HG02981 (cell line): Measurements from ENCODE around the gene HOXD13.

Source experiments
- ATAC-seq: cut with Tn5 transposase; IDR thresholded peaks from one replicate; pipeline ENCODE4 v1.9.1; 2021; ENCODE audit warnings: mild to moderate bottlenecking, moderate library complexity; ENCODE audit not compliant: unreplicated experiment

HOXD13 gene

GRCh38 chr2:176092270-176093144 is at the start of gene HOXD13:
HOXD13 (plus strand) TSS chr2:176092721; CDS start chr2:176092891, 170 bp downstream.
- no peak for ATAC-seq

DNA sequence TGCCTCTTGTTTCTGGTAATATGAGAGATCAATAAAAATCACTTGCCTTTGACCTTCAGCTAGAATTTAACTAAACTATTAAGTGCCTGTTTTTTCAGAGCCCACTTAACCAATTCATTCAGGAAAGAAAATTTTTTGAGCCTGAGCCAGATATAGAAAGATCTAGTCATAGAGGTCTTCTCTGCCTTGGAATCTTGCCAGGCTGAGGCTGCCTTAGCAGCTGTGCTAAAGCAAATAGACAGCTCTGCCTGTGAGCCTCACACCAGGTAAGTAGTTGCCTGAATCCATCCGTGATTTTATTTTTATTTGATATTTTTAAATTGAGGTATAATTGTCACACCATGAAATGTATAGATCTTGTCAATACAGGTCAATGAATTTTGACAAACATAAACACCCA is 36.1 kb upstream of the HOXD13 start:
- no peak for ATAC-seq

- ATAC-seq = no peak
Measured at GRCh38 chr2:176063958-176064357, 28.6 kb upstream of the HOXD13 start.

DNA sequence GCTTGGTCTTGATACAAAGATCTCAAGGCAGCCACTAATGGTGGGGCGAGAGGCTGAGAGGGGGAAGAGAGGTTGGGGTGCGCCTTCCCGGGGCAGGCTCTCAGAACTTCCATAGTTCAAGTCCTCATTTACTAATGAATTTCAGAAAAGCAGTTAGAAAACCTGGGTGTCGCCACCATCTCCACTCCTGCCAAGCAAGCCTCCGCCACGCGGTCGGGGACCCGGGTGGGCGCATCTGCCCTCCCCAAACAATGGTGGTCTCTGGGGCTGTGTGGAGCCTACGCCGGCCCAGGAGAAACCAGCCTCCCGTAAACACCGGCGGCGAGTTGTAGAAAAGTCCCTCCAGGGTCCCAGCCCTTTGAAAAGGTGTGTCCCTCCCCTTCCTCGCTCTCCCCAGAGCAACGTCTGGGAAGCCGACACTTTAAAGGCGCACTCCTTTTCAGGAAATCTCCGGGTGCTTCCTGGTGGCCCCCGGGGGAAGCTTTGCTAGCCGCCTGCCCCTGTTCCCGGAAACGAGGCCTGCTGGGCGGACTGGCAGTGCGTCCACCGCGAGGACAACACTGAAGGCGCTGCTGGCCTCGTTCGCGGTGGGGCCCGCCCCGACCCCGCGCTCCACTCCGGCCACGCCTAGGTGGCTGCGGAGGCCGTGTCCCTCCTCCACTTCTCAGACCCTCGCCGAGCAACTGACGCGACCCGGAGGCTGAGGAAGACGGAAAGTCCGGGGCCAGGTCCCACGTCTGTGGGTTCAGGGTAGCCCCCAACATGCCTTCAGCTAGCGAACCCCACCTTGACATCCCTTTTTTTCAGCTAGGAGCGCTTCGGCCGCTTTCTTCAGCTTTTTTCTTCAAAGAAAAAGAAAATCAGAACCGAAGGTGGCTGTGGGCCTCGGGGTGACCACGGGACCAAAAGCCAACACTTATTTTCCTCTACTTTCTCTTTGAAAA is 25.6 kb upstream of the HOXD13 start:
- ATAC-seq = no peak

DNA sequence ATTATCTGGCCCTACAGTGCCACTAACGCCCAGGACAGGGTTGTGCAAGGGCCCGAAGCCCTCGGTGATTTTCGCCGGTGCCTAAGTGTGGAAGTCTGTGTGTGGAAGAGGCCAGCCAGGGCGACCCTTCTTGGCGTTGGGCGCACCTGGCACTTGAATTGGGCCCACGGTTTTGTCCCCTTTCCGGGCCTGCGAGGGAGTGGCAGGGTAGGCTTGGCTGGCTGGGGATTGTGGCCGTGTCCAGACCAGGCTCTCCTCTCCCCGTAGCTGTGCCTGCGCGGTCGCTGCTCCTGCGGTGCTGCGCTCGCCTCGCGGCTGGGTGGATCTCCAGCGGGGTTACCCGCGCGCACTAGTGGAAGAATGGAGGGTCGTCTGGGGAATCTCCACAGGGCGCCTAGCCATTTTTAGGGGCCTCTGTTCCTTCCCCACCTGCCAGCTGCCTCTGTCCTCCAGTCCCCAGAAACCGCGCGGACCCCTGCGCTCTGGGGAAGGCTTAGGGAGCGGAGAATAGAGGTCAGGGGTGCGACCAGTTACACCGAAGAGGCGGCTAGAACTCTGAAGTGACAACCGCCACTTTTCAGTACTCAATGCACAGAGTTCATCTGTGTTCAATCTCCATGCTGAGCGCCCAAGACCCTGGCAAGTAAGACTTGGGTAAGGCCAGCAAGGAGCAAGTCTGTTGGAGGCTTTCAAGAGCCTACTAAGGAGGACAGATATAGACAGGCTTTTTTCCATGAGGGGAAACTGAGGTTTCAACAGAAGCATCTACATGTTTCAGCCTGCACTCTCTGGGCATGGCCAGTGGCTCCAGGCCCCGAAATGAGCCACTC is 24.7 kb upstream of the HOXD13 start:
- no peak for ATAC-seq

DNA sequence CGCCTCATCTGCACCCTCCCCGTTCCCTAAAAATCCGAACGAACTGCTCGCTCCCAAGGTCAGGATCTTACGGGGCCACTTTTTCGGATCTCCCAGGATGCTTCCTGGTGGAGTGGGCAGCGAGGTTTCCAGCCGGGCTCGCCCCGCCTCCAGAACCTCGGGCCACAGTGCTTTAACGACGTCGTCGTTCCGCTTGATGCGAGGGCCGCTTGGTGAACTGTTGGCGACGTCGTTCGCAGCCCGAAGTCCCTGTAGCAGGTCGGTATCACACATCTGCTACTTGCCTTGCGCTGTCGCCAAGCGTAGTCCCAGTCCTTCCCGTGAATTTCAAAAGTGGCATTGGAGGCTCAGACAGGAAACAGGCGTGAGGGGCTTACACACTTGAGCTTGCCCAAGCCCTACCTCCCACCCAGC is 24.1 kb upstream of the HOXD13 start:
- no peak for ATAC-seq

GRCh38 chr2:176071330-176072291 is 20.9 kb upstream of the HOXD13 start:
- no peak for ATAC-seq

GRCh38 chr2:176072292-176072669 is 20.2 kb upstream of the HOXD13 start:
- ATAC-seq = no peak

- no peak for ATAC-seq
Measured at GRCh38 chr2:176072951-176073904, 19.3 kb upstream of the HOXD13 start.

GRCh38 chr2:176074919-176075425 is 17.5 kb upstream of the HOXD13 start:
- ATAC-seq = no peak

GRCh38 chr2:176075481-176075880 is 17.0 kb upstream of the HOXD13 start:
- ATAC-seq = no peak

- no peak for ATAC-seq
Measured at GRCh38 chr2:176076063-176076462, 16.5 kb upstream of the HOXD13 start.

DNA sequence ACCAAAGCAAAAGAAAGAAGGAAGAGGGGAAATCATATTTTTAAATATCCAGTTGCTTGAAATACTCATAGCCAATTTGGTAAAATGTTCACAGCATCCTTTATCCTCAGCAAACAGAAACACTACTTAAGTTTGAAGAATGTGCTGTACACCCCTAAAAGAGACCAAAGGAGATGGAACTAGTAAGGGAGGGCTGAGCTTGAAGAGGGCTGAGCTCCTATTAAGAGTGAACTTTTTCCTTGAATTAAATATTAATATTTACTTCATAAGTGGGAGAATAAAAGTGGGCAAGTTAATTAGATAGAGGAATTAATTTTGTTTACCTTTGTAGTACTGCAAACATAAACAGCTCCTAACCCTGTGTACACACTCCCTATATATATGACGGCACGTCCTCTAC is 15.7 kb upstream of the HOXD13 start:
- no peak for ATAC-seq

DNA sequence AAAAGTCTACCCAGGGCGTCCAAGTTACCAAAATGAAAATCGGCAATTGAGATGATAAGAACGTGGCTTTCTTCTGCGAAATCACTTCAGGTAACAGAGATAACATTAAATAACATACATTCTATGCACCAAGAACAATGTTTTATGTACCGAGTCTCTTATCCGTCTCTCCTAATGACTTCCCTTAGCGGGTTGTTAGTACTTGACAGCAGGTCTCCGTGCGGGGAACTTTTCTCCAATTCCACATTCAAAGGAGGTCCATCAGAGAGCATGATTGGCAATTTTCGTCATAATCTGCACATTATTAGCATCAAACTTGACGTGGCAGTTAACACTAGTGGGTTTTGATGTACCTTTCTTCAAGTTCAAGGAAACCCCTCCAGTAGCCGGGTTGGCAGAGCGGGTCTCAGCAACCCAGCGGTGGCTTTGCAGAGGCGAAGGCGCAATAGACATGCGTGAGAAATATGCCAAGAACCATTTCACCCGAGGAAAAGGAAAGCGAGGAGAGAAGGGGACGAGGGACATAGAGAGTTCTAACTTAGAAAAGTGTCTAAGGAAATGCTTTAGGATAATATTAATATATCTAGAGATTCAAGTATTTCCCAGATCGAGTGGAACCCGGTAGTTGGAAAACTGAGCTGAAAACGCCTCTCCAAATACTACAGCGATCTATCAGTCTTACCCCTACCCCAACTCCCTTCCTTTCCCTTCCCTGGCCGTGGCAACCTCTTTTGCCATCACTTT is 13.8 kb upstream of the HOXD13 start:
- no peak for ATAC-seq

GRCh38 chr2:176079285-176079830 is 13.2 kb upstream of the HOXD13 start:
- ATAC-seq = no peak

- ATAC-seq = no peak
Measured at GRCh38 chr2:176079831-176080539, 12.5 kb upstream of the HOXD13 start.
